Kidney epithelial cell (primary cell): ENCODE measurements around the gene ZNF516. TPM values are rescaled to one million over a fixed set of nuclear protein-coding genes. Genes with fewer than 3 reads are reported as not detected.

Experiments used
- DNase-seq: peaks from one replicate; pipeline ENCODE4 v3.0.0-alpha.2; 2010; ENCODE audit warnings: low read depth
- H3K27me3 ChIP-seq: 2 replicates; pipeline ENCODE4 v1.6.0; 2011; ENCODE audit warnings: low read length; ENCODE audit not compliant: control insufficient read depth, insufficient read depth
- H3K36me3 ChIP-seq: 2 replicates; pipeline ENCODE4 v1.5.1; 2011; ENCODE audit warnings: low read length; ENCODE audit not compliant: control insufficient read depth, insufficient read depth
- H3K4me3 ChIP-seq: 2 replicates; pipeline ENCODE4 v1.5.1; 2011; ENCODE audit warnings: low read depth, mild to moderate bottlenecking, control low read depth, low read length
- CTCF ChIP-seq: IDR thresholded peaks from 2 replicates; pipeline ENCODE4 v1.5.1; 2011; ENCODE audit warnings: mild to moderate bottlenecking, moderate library complexity, low read length, control low read depth, inconsistent platforms; ENCODE audit not compliant: insufficient read depth, poor library complexity, severe bottlenecking
- total RNA-seq: library from RNA; depleted of rRNA; stranded (reverse); fragments of >200 nt; gene quantifications from 2 replicates; pipeline ENCODE4 v1.2.3, GENCODE V29; 2015

The ZNF516 gene
- total RNA-seq, 1 donor from 2014 or later, result 56.1 TPM

- Histone ChIP-seq H3K27me3 (no peaks in the 10 kb centered on the region), H3K4me3 (no peak overlapping the region), H3K36me3 (no peaks in the 10 kb centered on the region)
- no peak for TF ChIP-seq CTCF
- DNase-seq, result no peak
These were observed 179.3 kb downstream of the ZNF516 start for GRCh38 chr18:76315722-76316230.

- no peak for DNase-seq
- no peak for TF ChIP-seq CTCF
- no peaks in the 10 kb centered on the region for H3K27me3 ChIP-seq
These were observed 180.5 kb downstream of the ZNF516 start for GRCh38 chr18:76314496-76314895.

GRCh38 chr18:76314015-76314414 is 181.0 kb downstream of the ZNF516 start:
- no peak for TF ChIP-seq CTCF

More at GRCh38 chr18:76314496-76314895, 180.5 kb downstream of the ZNF516 start:
- H3K4me3 ChIP-seq, result no peak overlapping the region
- H3K36me3 ChIP-seq, result no peaks in the 10 kb centered on the region

More at GRCh38 chr18:76314015-76314414, 181.0 kb downstream of the ZNF516 start:
- H3K4me3 ChIP-seq, result no peak overlapping the region
- no peaks in the 10 kb centered on the region for H3K27me3 ChIP-seq
- no peaks in the 10 kb centered on the region for H3K36me3 ChIP-seq
- no peak for DNase-seq
